GM12878 (cell line): Measurements from ENCODE around the gene YARS2. TPM values are rescaled to one million over a fixed set of nuclear protein-coding genes. Genes with fewer than 3 reads are reported as not detected.

ENCODE experiments used
- ATAC-seq: fragments of 200-7000 bp; cut with Tn5 transposase; 3 replicates; pipeline ENCODE4 v1.9.1; 2020; ENCODE audit warnings: mild to moderate bottlenecking, moderate library complexity
- BruUV-seq: library from RNA; stranded (reverse); fragments of 400-500 nt; replicated peaks from 2 replicates; lab custom pipeline; 2021; lab: Mats Ljungman, UMichigan
- CTCF ChIA-PET: fragments of 300-600 bp; sonication (Branson Sonifier 250); formaldehyde crosslinking; extraction: SDS; loops from one replicate; lab custom pipeline; 2021; ENCODE audit warnings: inconsistent platforms; lab: Yijun Ruan, JAX
- POLR2A ChIA-PET: fragments of 350-600 bp; formaldehyde crosslinking; extraction: SDS; loops from one replicate; lab custom pipeline; 2021; ENCODE audit warnings: inconsistent platforms; lab: Charles Lee
- RAD21 ChIA-PET: fragments of 300-600 bp; sonication (Branson Sonifier 250); formaldehyde crosslinking; loops from one replicate; lab custom pipeline; 2023; ENCODE audit warnings: antibody characterized with exemption; ENCODE audit not compliant: unreplicated experiment; lab: Charles Lee
- SMC1A ChIA-PET: fragments of 300-600 bp; sonication (Branson Sonifier 250); formaldehyde crosslinking; loops from one replicate; lab custom pipeline; 2023; ENCODE audit not compliant: unreplicated experiment, uncharacterized antibody; lab: Charles Lee
- DNase-seq: peaks from one replicate; pipeline ENCODE4 v3.0.0-alpha.2; 2011; ENCODE audit warnings: low read depth, low spot score
- FAIRE-seq: peaks from 3 replicates; lab custom pipeline; 2011; peaks lifted over from hg19 to GRCh38; lab: Jason Lieb, UNC
- H2AFZ ChIP-seq: 2 replicates; pipeline ENCODE4 v1.6.0; 2011; ENCODE audit warnings: low read depth, low read length, control low read depth; ENCODE audit not compliant: control insufficient read depth
- H3K27ac ChIP-seq: 2 replicates; pipeline ENCODE4 v1.5.1; 2011; ENCODE audit warnings: control low read depth; ENCODE audit not compliant: control insufficient read depth, insufficient read depth
- H3K27me3 ChIP-seq, 2 experiments: replicated peaks in 1 of 2; 2 replicates each; pipeline versions ENCODE4 v1.6.0 to v1.6.1; 2011; ENCODE audit warnings: low read length in 1 of 2; ENCODE audit not compliant: control insufficient read depth in 2 of 2, insufficient read depth in 2 of 2
- H3K36me3 ChIP-seq, 2 experiments: 2 replicates each; pipeline ENCODE4 v1.5.1; 2011; ENCODE audit warnings: low read length in 1 of 2; ENCODE audit not compliant: control insufficient read depth in 2 of 2, insufficient read depth in 2 of 2
- H3K4me1 ChIP-seq: 2 replicates; pipeline ENCODE4 v1.6.1; 2011; ENCODE audit warnings: mild to moderate bottlenecking, low read length, moderate library complexity, mixed read lengths; ENCODE audit not compliant: control insufficient read depth, insufficient read depth
- H3K4me2 ChIP-seq: 2 replicates; pipeline ENCODE4 v1.6.0; 2011; ENCODE audit warnings: control low read depth; ENCODE audit not compliant: control insufficient read depth, insufficient read depth
- H3K4me3 ChIP-seq: fragments of 200-600 bp; sonication (generic); 2 replicates; pipeline ENCODE4 v1.5.1; 2016
- H3K79me2 ChIP-seq: 2 replicates; pipeline ENCODE4 v1.6.0; 2011; ENCODE audit warnings: low read length; ENCODE audit not compliant: control insufficient read depth, insufficient read depth
- H3K9ac ChIP-seq: 2 replicates; pipeline ENCODE4 v1.8.0; 2011; ENCODE audit warnings: low read length, control low read depth, mixed read lengths; ENCODE audit not compliant: control insufficient read depth, insufficient read depth
- H3K9me3 ChIP-seq: replicated peaks from 3 replicates; pipeline ENCODE4 v1.5.1; 2011; ENCODE audit warnings: mild to moderate bottlenecking, low read length; ENCODE audit not compliant: control insufficient read depth, insufficient read depth
- H4K20me1 ChIP-seq: 2 replicates; pipeline ENCODE4 v1.6.0; 2011; ENCODE audit not compliant: control insufficient read depth, insufficient read depth
- ELK1 ChIP-seq: IDR thresholded peaks from 2 replicates; pipeline ENCODE4 v1.6.1; 2012; ENCODE audit warnings: low read depth, low read length, improper control_type of control experiment
- FOXK2 ChIP-seq: fragments of 450-650 bp; IDR thresholded peaks from 2 replicates; pipeline ENCODE4 v1.6.1; 2017; ENCODE audit warnings: mild to moderate bottlenecking, moderate library complexity
- JUNB ChIP-seq: IDR thresholded peaks from 2 replicates; pipeline ENCODE4 v1.6.1; 2016; ENCODE audit warnings: antibody characterized with exemption, mild to moderate bottlenecking
- MAX ChIP-seq: IDR thresholded peaks from 2 replicates; pipeline ENCODE4 v1.6.1; 2012; ENCODE audit warnings: low read depth, low read length, improper control_type of control experiment
- RAD21 ChIP-seq: IDR thresholded peaks from 2 replicates; pipeline ENCODE4 v1.6.1; 2011; ENCODE audit warnings: mild to moderate bottlenecking, low read depth, low read length, moderate library complexity; ENCODE audit not compliant: insufficient read depth
- RBBP5 ChIP-seq: fragments of 200-600 bp; sonication (generic); conservative IDR thresholded peaks from 2 replicates; pipeline ENCODE4 v1.6.1; 2016
- RUNX3 ChIP-seq: IDR thresholded peaks from 2 replicates; pipeline ENCODE4 v1.6.1; 2012; ENCODE audit warnings: low read length, inconsistent platforms
- SUPT20H ChIP-seq: IDR thresholded peaks from 2 replicates; pipeline ENCODE4 v1.6.1; 2011; ENCODE audit warnings: low read depth, mild to moderate bottlenecking, low read length, moderate library complexity, borderline replicate concordance; ENCODE audit not compliant: control insufficient read depth
- ZBTB40 ChIP-seq: fragments of 450-650 bp; IDR thresholded peaks from 2 replicates; pipeline ENCODE4 v1.6.1; 2016; ENCODE audit warnings: mild to moderate bottlenecking, moderate library complexity, borderline replicate concordance
- ZNF217 ChIP-seq: fragments of 450-650 bp; IDR thresholded peaks from 2 replicates; pipeline ENCODE4 v1.6.1; 2017; ENCODE audit warnings: antibody characterized with exemption, mild to moderate bottlenecking
- ZNF24 ChIP-seq: fragments of 450-650 bp; IDR thresholded peaks from 2 replicates; pipeline ENCODE4 v1.6.1; 2017; ENCODE audit warnings: antibody characterized with exemption, mild to moderate bottlenecking
- WGBS: methylation state at CpG from one replicate; pipeline ENCODE4 v1.1.6; 2016; ENCODE audit warnings: low lambda C conversion rate; ENCODE audit not compliant: insufficient replicate concordance, insufficient coverage; ENCODE audit errors: missing lambda C conversion rate; 5-methylcytosine and 5-hydroxymethylcytosine counted together
- in situ Hi-C: fragments of 300-500 bp; cut with MboI; formaldehyde crosslinking; loops from 9 replicates; pipeline ENCODE4 v1.14.3; 2018; ENCODE audit warnings: mixed read lengths
- intact Hi-C: fragments of 100-400 bp; cut with micrococcal nuclease; formaldehyde crosslinking; loops from one replicate; pipeline ENCODE4 v1.14.2; 2022; ENCODE audit not compliant: unreplicated experiment
- polyA plus RNA-seq, 11 experiments: library from polyadenylated mRNA; depleted of rRNA in 4 of 11; unstranded in 6 of 11; stranded (reverse) in 5 of 11; fragments of >200 nt; fragmentation: Nextera tagmentation in 4 of 11; fragmentation: Illumina TruSeq in 1 of 11; extraction: Ambion mirVana in 4 of 11; extraction: Trizol in 1 of 11; gene quantifications; 1 replicate in 1 of 11; 2 replicates in 10 of 11; pipeline versions ENCODE4 v1.2.1 to v1.2.3, GENCODE V29; 2011 to 2016; ENCODE audit warnings: inconsistent platforms in 2 of 11, missing spikeins in 2 of 11, low read depth in 1 of 11
- total RNA-seq, 4 experiments: library from RNA; depleted of rRNA in 3 of 4; stranded (reverse); fragments of >200 nt in 3 of 4; fragmentation: Illumina TruSeq in 1 of 4; extraction: Trizol in 1 of 4; gene quantifications; 2 replicates each; pipeline versions ENCODE4 v1.2.1 to v1.2.3, GENCODE V29; 2013 to 2021

Gene YARS2
- total and polyA plus RNA-seq, 10 of the 15 experiments (the other 5 are each of a cell fraction or from before 2014, with no cell fraction given), result 13.4 to 46.7 (median 29.6) TPM

GRCh38 chr12:32706335-32707024 lies 49.2 kb downstream of the YARS2 start:
- intact Hi-C loops (no loop called here), in situ Hi-C loops (no loop called here)
- Histone ChIP-seq H3K9me3 (no peaks in the 10 kb centered on the region), H3K4me3 (no peak overlapping the region), H3K36me3 (peaks cover 4 to 18% of the 10 kb centered on the region in 2 experiments), H3K4me1 (no peaks in the 10 kb centered on the region), H3K4me2 (no peak overlapping the region), H3K79me2 (peaks cover 4% of the 10 kb centered on the region), H3K9ac (no peak overlapping the region), H3K27ac (no peak overlapping the region), H3K27me3 (no peaks in the 10 kb centered on the region), H4K20me1 (no peaks in the 10 kb centered on the region), H2AFZ (no peak overlapping the region)
- CTCF ChIA-PET, result interaction anchor here (0.6 to 3.3 kb wide), 4 partner anchors 8 to 49 kb away, joined by 3 to 15 read pairs (median 3); partner anchors contain the start of gene YARS2
- ATAC-seq (no peak), DNase-seq (no peak), FAIRE-seq (no peak)
- POLR2A ChIA-PET, result interaction anchor here (0.6 kb wide), 1 partner anchor 17 kb away, joined by 3 read pairs; no protein-coding TSS in a partner anchor
- BruUV-seq, result no TSS peak
- TF ChIP-seq MAX, result no peak
- no peak for TF ChIP-seq ZNF24
- TF ChIP-seq RUNX3, result peak; percentile 37
- 0 out of 2 replicates have a peak, but pooled peaks have one; percentile 16 for TF ChIP-seq JUNB
- TF ChIP-seq RAD21, result no peak
- SMC1A ChIA-PET, result interaction anchor here (1.5 to 2.7 kb wide), 6 partner anchors 9 to 1053 kb away, joined by 5 to 10 read pairs (median 8); no protein-coding TSS in a partner anchor
- 96% methylated on average over 2 of the region's 2 CpGs for WGBS
- RAD21 ChIA-PET, result interaction anchor here (0.6 to 1.5 kb wide), 3 partner anchors 25 to 1053 kb away, joined by 3 read pairs; no protein-coding TSS in a partner anchor

- ChIA-PET SMC1A (interaction anchor here (1.5 to 2.7 kb wide), 5 partner anchors 8 to 1052 kb away, joined by 5 to 9 read pairs (median 7); no protein-coding TSS in a partner anchor), CTCF (interaction anchor here (0.6 to 3.3 kb wide), 3 partner anchors 17 to 50 kb away, joined by 3 to 15 read pairs (median 3); partner anchors contain the start of gene YARS2), POLR2A (no interaction called here), RAD21 (interaction anchor here (1.5 kb wide), 1 partner anchor 250 kb away, joined by 3 read pairs; no protein-coding TSS in a partner anchor)
- intact Hi-C loops, result no loop called here
- H3K27ac ChIP-seq, result no peak overlapping the region
- H3K4me2 ChIP-seq, result no peak overlapping the region
- H3K9me3 ChIP-seq, result no peaks in the 10 kb centered on the region
- H4K20me1 ChIP-seq, result no peaks in the 10 kb centered on the region
- FAIRE-seq (no peak), DNase-seq (no peak), ATAC-seq (no peak)
- no peak overlapping the region for H2AFZ ChIP-seq
- H3K9ac ChIP-seq, result no peak overlapping the region
- no peaks in the 10 kb centered on the region for H3K4me1 ChIP-seq
- in situ Hi-C loops, result no loop called here
- BruUV-seq, result no TSS peak
- no peak overlapping the region for H3K4me3 ChIP-seq
- H3K27me3 ChIP-seq, result no peaks in the 10 kb centered on the region
- peaks cover 4% of the 10 kb centered on the region for H3K79me2 ChIP-seq
- peaks cover 1 to 11% of the 10 kb centered on the region in 2 experiments; a peak in 3 of 4 replicates for H3K36me3 ChIP-seq
- TF ChIP-seq ELK1 (no peak), SUPT20H (no peak), RBBP5 (no peak), ZNF217 (no peak), FOXK2 (no peak), ZBTB40 (no peak)
These were observed 49.9 kb downstream of the YARS2 start for GRCh38 chr12:32705783-32706182.
